A549 (cell line): ENCODE data around the gene SSBP2. TPM values are rescaled to one million over a fixed set of nuclear protein-coding genes. Genes with fewer than 3 reads are reported as not detected.
A peak's percentile ranks its signal among the peaks of the same experiment; 100 is the strongest.

Experiments used
- ATAC-seq, 2 experiments: fragments of 200-7000 bp in 1 of 2; fragments of >200 bp in 1 of 2; cut with Nextera tagmentation in 1 of 2; cut with Tn5 transposase in 1 of 2; 3 replicates each; pipeline versions ENCODE4 v1.8.0 to v1.9.1; 2018 to 2020; ENCODE audit warnings: mild to moderate bottlenecking in 1 of 2, moderate library complexity in 1 of 2
- CTCF ChIA-PET: fragments of 300-600 bp; sonication (Branson Sonifier 250); formaldehyde crosslinking; extraction: SDS; loops from one replicate; lab custom pipeline; 2021; ENCODE audit warnings: antibody characterized with exemption, inconsistent platforms; lab: Yijun Ruan, JAX
- POLR2A ChIA-PET: fragments of 350-600 bp; formaldehyde crosslinking; extraction: SDS; loops from one replicate; lab custom pipeline; 2021; ENCODE audit warnings: antibody characterized with exemption, inconsistent platforms; lab: Yijun Ruan, JAX
- DNase-seq, 2 experiments: peaks; one replicate each; pipeline versions ENCODE4 v3.0.0 to v3.0.0-alpha.2; 2011 to 2016; ENCODE audit warnings: low read depth in 1 of 2, low spot score in 1 of 2
- FAIRE-seq: peaks from 2 replicates; lab custom pipeline; 2011; peaks lifted over from hg19 to GRCh38; lab: Jason Lieb, UNC
- H3K27ac ChIP-seq, 2 experiments: fragments of >200 bp; sonication (Bioruptor Twin); formaldehyde crosslinking; 3 replicates each; pipeline ENCODE4 v1.5.1; 2016 to 2017
- H3K4me1 ChIP-seq: fragments of >200 bp; sonication (Bioruptor Twin); formaldehyde crosslinking; 3 replicates; pipeline ENCODE4 v1.6.1; 2016
- H3K4me2 ChIP-seq: fragments of >200 bp; sonication (Bioruptor Twin); formaldehyde crosslinking; 3 replicates; pipeline ENCODE4 v1.6.1; 2016
- H3K4me3 ChIP-seq: fragments of >200 bp; sonication (Bioruptor Twin); formaldehyde crosslinking; 3 replicates; pipeline ENCODE4 v1.5.1; 2016
- H3K9me3 ChIP-seq: fragments of >200 bp; sonication (Bioruptor Twin); formaldehyde crosslinking; 3 replicates; pipeline ENCODE4 v1.6.1; 2016
- BCL3 ChIP-seq: fragments of >200 bp; sonication (Bioruptor Twin); formaldehyde crosslinking; IDR thresholded peaks from 3 replicates; pipeline ENCODE4 v1.6.1; 2016
- CHD4 ChIP-seq: fragments of 200-600 bp; sonication (generic); IDR thresholded peaks from 2 replicates; pipeline ENCODE4 v1.6.1; 2016; ENCODE audit warnings: antibody characterized with exemption, mild to moderate bottlenecking, borderline replicate concordance
- CTCF ChIP-seq: fragments of >200 bp; sonication (Bioruptor Twin); formaldehyde crosslinking; IDR thresholded peaks from 3 replicates; pipeline ENCODE4 v1.5.1; 2016
- ELK1 ChIP-seq: fragments of 150-350 bp; IDR thresholded peaks from 2 replicates; pipeline ENCODE4 v1.6.1; 2014; ENCODE audit warnings: low read depth, mild to moderate bottlenecking, low read length
- ESRRA ChIP-seq: fragments of 150-350 bp; IDR thresholded peaks from 2 replicates; pipeline ENCODE4 v1.6.1; 2014; ENCODE audit warnings: mild to moderate bottlenecking, low read length, borderline replicate concordance
- FOSB ChIP-seq: fragments of 250-450 bp; sonication (Bioruptor Pico); IDR thresholded peaks from 2 replicates; pipeline ENCODE4 v1.5.0; 2020; ENCODE audit warnings: mild to moderate bottlenecking, moderate library complexity
- FOSL2 ChIP-seq, 2 experiments: fragments of 450-650 bp in 1 of 2; fragments of >200 bp in 1 of 2; sonication (Bioruptor Twin) in 1 of 2; formaldehyde crosslinking; IDR thresholded peaks; 2 replicates each; pipeline versions ENCODE4 v1.5.0 to v1.6.1; 2016 to 2020; ENCODE audit warnings: mild to moderate bottlenecking in 1 of 2, moderate library complexity in 1 of 2
- HDAC2 ChIP-seq: fragments of 200-600 bp; sonication (generic); IDR thresholded peaks from 2 replicates; pipeline ENCODE4 v1.6.1; 2016
- HEYL ChIP-seq: fragments of 250-450 bp; sonication (Bioruptor Pico); IDR thresholded peaks from 2 replicates; pipeline ENCODE4 v1.8.0; 2021; ENCODE audit warnings: mild to moderate bottlenecking, moderate library complexity
- HOXB13 ChIP-seq: fragments of 250-450 bp; sonication (Bioruptor Pico); IDR thresholded peaks from 2 replicates; pipeline ENCODE4 v1.5.0; 2020; ENCODE audit warnings: low read depth, mild to moderate bottlenecking, moderate library complexity
- JUNB ChIP-seq: fragments of >200 bp; sonication (Bioruptor Twin); formaldehyde crosslinking; IDR thresholded peaks from 2 replicates; pipeline ENCODE4 v1.6.1; 2016
- MYC ChIP-seq: IDR thresholded peaks from 2 replicates; pipeline ENCODE4 v1.6.1; 2012; ENCODE audit warnings: mild to moderate bottlenecking, inconsistent platforms, low read length, improper control_type of control experiment, borderline replicate concordance
- POLR2AphosphoS2 ChIP-seq: conservative IDR thresholded peaks from 2 replicates; pipeline ENCODE4 v1.6.1; 2012; ENCODE audit warnings: low read length, improper control_type of control experiment, inconsistent platforms
- RAD21 ChIP-seq, 2 experiments: fragments of >200 bp in 1 of 2; sonication (Bioruptor Twin) in 1 of 2; formaldehyde crosslinking in 1 of 2; IDR thresholded peaks in 1 of 2; conservative IDR thresholded peaks in 1 of 2; 2 replicates in 1 of 2; 3 replicates in 1 of 2; pipeline ENCODE4 v1.6.1; 2012 to 2018; ENCODE audit warnings: inconsistent platforms in 1 of 2
- REST ChIP-seq: fragments of 200-600 bp; sonication (generic); IDR thresholded peaks from 2 replicates; pipeline ENCODE4 v1.6.1; 2016; ENCODE audit warnings: antibody characterized with exemption, mild to moderate bottlenecking, moderate library complexity
- TFCP2L1 ChIP-seq: fragments of 250-450 bp; sonication (Bioruptor Pico); IDR thresholded peaks from 2 replicates; pipeline ENCODE4 v1.5.0; 2021; ENCODE audit warnings: mild to moderate bottlenecking
- TP53 ChIP-seq: fragments of 250-450 bp; sonication (Bioruptor Pico); IDR thresholded peaks from 2 replicates; pipeline ENCODE4 v1.5.0; 2021; ENCODE audit warnings: mild to moderate bottlenecking, moderate library complexity
- WGBS: methylation state at CpG from one replicate; pipeline ENCODE4 v1.1.6; 2017; ENCODE audit errors: missing lambda C conversion rate; 5-methylcytosine and 5-hydroxymethylcytosine counted together
- polyA plus RNA-seq, 4 experiments: library from polyadenylated mRNA; depleted of rRNA in 3 of 4; stranded (reverse); fragments of >200 nt; fragmentation: RNase III in 1 of 4; extraction: RNeasy Plus Mini Kit Qiagen cat#74134 plus additional on column Dnase treatment in 1 of 4; gene quantifications; 2 replicates in 3 of 4; 3 replicates in 1 of 4; pipeline ENCODE4 v1.2.3, GENCODE V29; 2011 to 2017
- TF ChIP-seq, protein P1 (sequence below): IDR thresholded peaks from 2 replicates; pipeline ENCODE4 v1.6.1; 2012

SSBP2 gene
- polyA plus RNA-seq, 2 of the 4 experiments (the other 2 are of a cell fraction) = 4.5 to 14.2 TPM

GRCh38 chr5:81420039-81420667, 330.7 kb downstream of the SSBP2 start:
- WGBS = 13% methylated on average over 6 of the region's 6 CpGs
- CTCF ChIA-PET = interaction anchor here (1.4 to 2.7 kb wide), 2 partner anchors 806 to 839 kb away, joined by 4 to 11 read pairs; no protein-coding TSS in a partner anchor

GRCh38 chr5:81418606-81419005, 332.3 kb downstream of the SSBP2 start:
- Histone ChIP-seq H3K27ac (no peak overlapping the region), H3K4me3 (no peak overlapping the region), H3K4me1 (peaks cover 31% of the 10 kb centered on the region), H3K4me2 (no peak overlapping the region)
- FAIRE-seq (no peak), ATAC-seq (no peak)
- CTCF ChIA-PET = no interaction called here
- POLR2A ChIA-PET = no interaction called here
- no peak for TF ChIP-seq HOXB13
- TF ChIP-seq ELK1 = no peak
- no peak for TF ChIP-seq ESRRA
- no peak for TF ChIP-seq REST
- no peak for TF ChIP-seq POLR2AphosphoS2
- no peak for TF ChIP-seq BCL3
- no peak for TF ChIP-seq HEYL (CRISPR knock-in tag)
- TF ChIP-seq CTCF = no peak
- TF ChIP-seq RAD21 (conservative IDR thresholded peaks at IDR 0.05 in 1 of 2, IDR thresholded peaks at IDR 0.05 in 1 of 2) = no peak
- no peak for TF ChIP-seq FOSB (CRISPR knock-in tag)
- no peak for TF ChIP-seq FOSL2 (IDR thresholded peaks at IDR 0.05)
- TF ChIP-seq FOSL2 (CRISPR knock-in tag; IDR thresholded peaks at IDR 0.05) = no peak
- TF ChIP-seq CHD4 = no peak
- TF ChIP-seq MYC = no peak
- TF ChIP-seq TFCP2L1 (CRISPR knock-in tag) = no peak
- no peak for TF ChIP-seq TP53
- TF ChIP-seq HDAC2 = no peak
- TF ChIP-seq, all 56 proteins: peak for 0
- H3K9me3 ChIP-seq = no peaks in the 10 kb centered on the region
- DNase-seq = no peak

More at GRCh38 chr5:81420039-81420667, 330.7 kb downstream of the SSBP2 start:
- TF ChIP-seq, protein P1, sequence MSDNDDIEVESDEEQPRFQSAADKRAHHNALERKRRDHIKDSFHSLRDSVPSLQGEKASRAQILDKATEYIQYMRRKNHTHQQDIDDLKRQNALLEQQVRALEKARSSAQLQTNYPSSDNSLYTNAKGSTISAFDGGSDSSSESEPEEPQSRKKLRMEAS = no peak
- TF ChIP-seq FOSL2 (IDR thresholded peaks at IDR 0.05) (no peak), FOSL2 (CRISPR knock-in tag; IDR thresholded peaks at IDR 0.05) (peak; percentile 63), CHD4 (no peak), ESRRA (no peak), HEYL (CRISPR knock-in tag) (no peak), JUNB (peak; percentile 40; the same call in 1 of the 2 replicates)
- TF ChIP-seq, all 56 proteins: peak for 2
- peak; percentile 59 for FAIRE-seq
- DNase-seq = peak; percentile 47 to 69
- no peak overlapping the region for H3K4me3 ChIP-seq
- H3K4me2 ChIP-seq = peak overlapping the region; percentile 57
- no peaks in the 10 kb centered on the region for H3K9me3 ChIP-seq
- peak; percentile 93 to 94 for ATAC-seq
- POLR2A ChIA-PET = no interaction called here
- peak overlapping the region; percentile 70 to 80 for H3K27ac ChIP-seq
- peaks cover 31% of the 10 kb centered on the region for H3K4me1 ChIP-seq
